CD8-positive, alpha-beta memory T cell (primary cell): ENCODE measurements around the gene UGT8. TPM values are rescaled to one million over a fixed set of nuclear protein-coding genes. Genes with fewer than 3 reads are reported as not detected.

Experiments
- CTCF ChIA-PET: fragments of 350-600 bp; sonication (Branson Sonifier 250); formaldehyde crosslinking; loops from one replicate; lab custom pipeline; 2021; ENCODE audit warnings: antibody characterized with exemption; lab: Charles Lee
- POLR2A ChIA-PET: fragments of 350-600 bp; sonication (Branson Sonifier 250); formaldehyde crosslinking; loops from one replicate; lab custom pipeline; 2021; ENCODE audit warnings: antibody characterized with exemption; lab: Charles Lee
- DNase-seq, 5 donors: peaks; one replicate each; pipeline versions ENCODE4 v3.0.0 to v3.0.0-alpha.2; 2020 to 2022; ENCODE audit warnings: mixed read lengths in 1 of 5
- H3K27ac ChIP-seq: one replicate; pipeline ENCODE4 v1.7.0; 2013; ENCODE audit warnings: low read depth, mild to moderate bottlenecking, low read length, moderate library complexity
- H3K27me3 ChIP-seq: 2 replicates; pipeline ENCODE4 v1.7.0; 2013; ENCODE audit warnings: low read length, mild to moderate bottlenecking; ENCODE audit not compliant: insufficient read depth, poor library complexity, severe bottlenecking
- H3K36me3 ChIP-seq: 2 replicates; pipeline ENCODE4 v1.7.0; 2013; ENCODE audit warnings: mild to moderate bottlenecking, low read length, moderate library complexity; ENCODE audit not compliant: insufficient read depth
- H3K4me1 ChIP-seq: 2 replicates; pipeline ENCODE4 v1.7.0; 2013; ENCODE audit warnings: mild to moderate bottlenecking, low read length, moderate library complexity; ENCODE audit not compliant: insufficient read depth
- H3K4me3 ChIP-seq: 2 replicates; pipeline ENCODE4 v1.7.0; 2013; ENCODE audit warnings: mild to moderate bottlenecking, low read length
- H3K9me3 ChIP-seq: 2 replicates; pipeline ENCODE4 v1.7.0; 2013; ENCODE audit warnings: mild to moderate bottlenecking, low read length
- H3K27ac Mint-ChIP-seq, 8 donors: one replicate each; pipeline ENCODE4 v1.8.0; 2020 to 2021; ENCODE audit warnings: mixed read lengths in 8 of 8, mild to moderate bottlenecking in 6 of 8, inconsistent platforms in 3 of 8, moderate library complexity in 3 of 8
- H3K27me3 Mint-ChIP-seq, 2 donors: one replicate each; pipeline ENCODE4 v1.8.0; 2020 to 2021; ENCODE audit warnings: mixed read lengths in 2 of 2, mild to moderate bottlenecking in 1 of 2, moderate library complexity in 1 of 2
- H3K36me3 Mint-ChIP-seq, 3 donors: one replicate each; pipeline ENCODE4 v1.8.0; 2020 to 2021; ENCODE audit warnings: mixed read lengths in 3 of 3, inconsistent platforms in 1 of 3, mild to moderate bottlenecking in 1 of 3
- H3K4me1 Mint-ChIP-seq, 3 donors: one replicate each; pipeline ENCODE4 v1.8.0; 2020 to 2021; ENCODE audit warnings: mixed read lengths in 3 of 3, inconsistent platforms in 1 of 3, mild to moderate bottlenecking in 1 of 3
- H3K4me3 Mint-ChIP-seq, 7 donors: one replicate each; pipeline ENCODE4 v1.8.0; 2020 to 2021; ENCODE audit warnings: mixed read lengths in 7 of 7, mild to moderate bottlenecking in 6 of 7, moderate library complexity in 4 of 7, inconsistent platforms in 2 of 7
- H3K9me3 Mint-ChIP-seq, 5 donors: one replicate each; pipeline ENCODE4 v1.8.0; 2020 to 2022; ENCODE audit warnings: mixed read lengths in 5 of 5, mild to moderate bottlenecking in 3 of 5, moderate library complexity in 2 of 5, inconsistent platforms in 1 of 5
- polyA plus RNA-seq: library from polyadenylated mRNA; unstranded; fragments of 300-500 nt; fragmentation: Illumina TruSeq; gene quantifications from one replicate; pipeline ENCODE4 v1.2.3, GENCODE V29; 2021
- total RNA-seq, 2 experiments: library from RNA; stranded (reverse); gene quantifications; one replicate each; pipeline ENCODE4 v1.2.3, GENCODE V29; 2021

Gene UGT8
- total and polyA plus RNA-seq, 3 experiments from 2014 or later, result 0.30 to 0.49 (median 0.46) TPM

DNA sequence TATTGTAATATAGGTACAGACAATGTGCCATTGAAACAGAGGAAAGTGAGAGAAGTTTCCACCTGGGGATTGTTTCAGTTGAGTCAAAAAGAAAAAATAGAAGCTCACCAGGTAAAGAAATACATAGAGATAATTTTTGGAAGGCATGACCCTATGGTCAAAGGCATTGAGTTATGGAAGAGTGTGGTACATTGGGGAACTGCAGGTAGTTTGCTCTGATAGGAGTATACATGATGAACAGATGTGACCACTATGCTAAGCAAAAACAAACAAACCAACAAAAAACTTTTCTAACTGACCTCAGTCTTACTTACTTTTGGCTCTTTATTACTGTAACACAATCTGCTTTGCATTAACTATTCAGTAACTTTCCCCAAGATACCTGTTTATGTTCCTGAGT lies 85.9 kb downstream of the UGT8 start:
- H3K36me3 ChIP-seq, result no peaks in the 10 kb centered on the region
- Mint-ChIP-seq H3K4me1 (no peaks in the 10 kb centered on the region), H3K4me3 (no peak overlapping the region), H3K9me3 (no peaks in the 10 kb centered on the region), H3K27me3 (peaks cover 3 to 4% of the 10 kb centered on the region in 2 donors), H3K27ac (no peak overlapping the region), H3K36me3 (no peaks in the 10 kb centered on the region)
- no peaks in the 10 kb centered on the region for H3K9me3 ChIP-seq
- POLR2A ChIA-PET, result no interaction called here
- no peak for DNase-seq
- H3K27ac ChIP-seq, result no peak overlapping the region
- CTCF ChIA-PET, result no interaction called here
- H3K4me3 ChIP-seq, result no peak overlapping the region
- no peaks in the 10 kb centered on the region for H3K4me1 ChIP-seq
- no peaks in the 10 kb centered on the region for H3K27me3 ChIP-seq

DNA sequence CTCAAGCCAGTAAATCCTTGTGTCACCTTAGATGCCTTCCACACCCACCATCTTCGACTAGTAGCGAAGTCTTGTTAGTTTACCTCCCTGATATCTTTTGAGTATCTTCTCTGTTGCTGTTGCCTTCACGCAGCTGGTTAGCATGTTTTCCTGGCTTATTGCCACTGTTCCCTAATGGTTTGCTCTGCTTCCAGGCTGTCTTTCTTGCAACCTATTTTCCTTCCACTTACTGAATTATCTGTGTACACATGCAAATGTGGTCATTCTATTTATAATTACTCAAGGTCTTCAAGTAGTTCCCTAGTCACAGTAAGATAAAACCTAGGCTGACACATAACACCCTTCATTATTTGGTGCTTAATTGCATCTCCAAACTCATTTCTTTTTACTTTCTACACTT lies 89.5 kb downstream of the UGT8 start:
- H3K36me3 Mint-ChIP-seq, result no peaks in the 10 kb centered on the region
- Histone ChIP-seq H3K4me1 (no peaks in the 10 kb centered on the region), H3K9me3 (no peaks in the 10 kb centered on the region), H3K4me3 (no peak overlapping the region), H3K27me3 (no peaks in the 10 kb centered on the region), H3K36me3 (no peaks in the 10 kb centered on the region), H3K27ac (no peak overlapping the region)
- no peak overlapping the region for H3K4me3 Mint-ChIP-seq
- no peaks in the 10 kb centered on the region for H3K9me3 Mint-ChIP-seq
- ChIA-PET CTCF (no interaction called here), POLR2A (no interaction called here)
- H3K4me1 Mint-ChIP-seq, result no peaks in the 10 kb centered on the region
- H3K27ac Mint-ChIP-seq, result no peak overlapping the region
- H3K27me3 Mint-ChIP-seq, result no peaks in the 10 kb centered on the region
- DNase-seq, result no peak

GRCh38 chr4:114690571-114690970 lies 92.0 kb downstream of the UGT8 start:
- Histone ChIP-seq H3K4me3 (no peak overlapping the region), H3K36me3 (no peaks in the 10 kb centered on the region), H3K4me1 (no peaks in the 10 kb centered on the region), H3K27me3 (no peaks in the 10 kb centered on the region), H3K27ac (no peak overlapping the region), H3K9me3 (no peaks in the 10 kb centered on the region)
- no peak for DNase-seq
- Mint-ChIP-seq H3K36me3 (no peaks in the 10 kb centered on the region), H3K4me1 (no peaks in the 10 kb centered on the region), H3K27ac (no peak overlapping the region), H3K9me3 (no peaks in the 10 kb centered on the region), H3K27me3 (peaks cover 0 to 3% of the 10 kb centered on the region in 2 donors), H3K4me3 (no peak overlapping the region)
- ChIA-PET POLR2A (no interaction called here), CTCF (no interaction called here)

DNA sequence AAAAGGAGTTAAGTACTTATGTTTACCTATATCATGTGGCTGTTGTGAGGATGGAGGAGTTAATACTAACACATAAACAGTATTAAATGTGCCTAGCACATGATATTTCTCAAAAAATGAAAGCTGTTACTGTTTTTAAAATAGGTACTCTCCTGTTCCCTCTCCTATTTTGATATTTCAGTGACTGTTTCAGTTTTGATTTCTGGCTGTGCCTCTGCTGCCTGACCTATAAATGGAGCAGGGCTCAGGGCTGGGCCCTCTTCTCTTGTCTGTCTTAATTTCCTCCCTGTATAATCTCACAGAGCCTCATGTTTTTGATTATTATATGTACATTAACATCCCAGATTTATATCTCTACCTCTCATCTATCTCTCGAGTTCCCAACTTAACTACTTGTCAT lies 93.3 kb downstream of the UGT8 start:
- Histone ChIP-seq H3K4me1 (no peaks in the 10 kb centered on the region), H3K9me3 (no peaks in the 10 kb centered on the region), H3K4me3 (no peak overlapping the region), H3K27ac (no peak overlapping the region), H3K27me3 (no peaks in the 10 kb centered on the region), H3K36me3 (no peaks in the 10 kb centered on the region)
- Mint-ChIP-seq H3K9me3 (no peaks in the 10 kb centered on the region), H3K27me3 (peaks cover 0 to 3% of the 10 kb centered on the region in 2 donors), H3K36me3 (no peaks in the 10 kb centered on the region), H3K4me1 (no peaks in the 10 kb centered on the region), H3K4me3 (no peak overlapping the region), H3K27ac (no peak overlapping the region)
- ChIA-PET POLR2A (no interaction called here), CTCF (no interaction called here)
- DNase-seq, result no peak

DNA sequence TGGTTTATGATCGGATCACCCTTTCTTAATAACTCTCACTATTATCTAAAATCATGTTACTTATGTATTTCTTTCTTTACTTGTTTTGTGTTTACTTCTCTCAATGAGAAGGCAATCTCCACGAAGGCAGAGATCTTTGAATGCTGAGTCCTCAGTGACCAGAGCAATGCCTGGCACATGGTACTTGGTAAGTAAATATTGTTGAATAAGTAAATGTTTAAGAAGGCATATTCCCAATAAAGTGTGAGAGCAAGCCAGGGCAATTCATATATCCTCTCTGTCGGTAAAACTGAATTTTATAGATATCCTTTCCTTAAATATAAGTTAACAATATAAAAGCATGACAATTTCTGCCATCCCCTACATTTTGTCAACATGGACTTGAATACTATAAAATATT lies 94.4 kb downstream of the UGT8 start:
- ChIA-PET CTCF (no interaction called here), POLR2A (no interaction called here)
- Histone ChIP-seq H3K9me3 (no peaks in the 10 kb centered on the region), H3K36me3 (no peaks in the 10 kb centered on the region), H3K27me3 (no peaks in the 10 kb centered on the region), H3K4me1 (no peaks in the 10 kb centered on the region), H3K4me3 (no peak overlapping the region), H3K27ac (no peak overlapping the region)
- H3K36me3 Mint-ChIP-seq, result no peaks in the 10 kb centered on the region
- H3K4me1 Mint-ChIP-seq, result no peaks in the 10 kb centered on the region
- H3K27ac Mint-ChIP-seq, result no peak overlapping the region
- no peak for DNase-seq
- no peaks in the 10 kb centered on the region for H3K9me3 Mint-ChIP-seq
- H3K4me3 Mint-ChIP-seq, result no peak overlapping the region
- H3K27me3 Mint-ChIP-seq, result peaks cover 0 to 3% of the 10 kb centered on the region in 2 donors

DNA sequence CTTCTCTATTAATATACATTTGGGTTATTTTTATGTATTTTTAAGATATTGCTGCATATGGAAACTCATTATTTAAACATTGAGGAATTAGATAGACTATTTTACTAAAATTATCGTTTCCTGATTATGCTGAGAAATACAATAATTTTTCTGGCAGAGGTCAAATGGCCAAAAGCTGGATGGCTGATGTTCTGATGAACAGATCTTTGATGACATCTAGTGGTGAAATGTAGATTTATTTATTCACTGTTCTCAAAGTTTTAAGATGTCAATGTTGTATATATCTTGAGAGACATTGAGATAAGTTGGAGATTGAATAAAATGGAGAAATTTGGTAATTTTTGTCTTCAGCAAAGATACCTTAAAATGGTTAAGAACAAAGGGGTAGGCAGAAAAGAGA lies 96.2 kb downstream of the UGT8 start:
- Mint-ChIP-seq H3K27ac (no peak overlapping the region), H3K36me3 (no peaks in the 10 kb centered on the region), H3K4me3 (no peak overlapping the region), H3K4me1 (no peaks in the 10 kb centered on the region), H3K9me3 (no peaks in the 10 kb centered on the region), H3K27me3 (peaks cover 0 to 7% of the 10 kb centered on the region in 2 donors)
- Histone ChIP-seq H3K27ac (no peak overlapping the region), H3K4me1 (no peaks in the 10 kb centered on the region), H3K27me3 (no peaks in the 10 kb centered on the region), H3K36me3 (no peaks in the 10 kb centered on the region), H3K9me3 (no peaks in the 10 kb centered on the region), H3K4me3 (no peak overlapping the region)
- ChIA-PET CTCF (no interaction called here), POLR2A (no interaction called here)
- peak in 2 of 5 donors; percentile 3 to 5 for DNase-seq

GRCh38 chr4:114698231-114698630 lies 99.6 kb downstream of the UGT8 start:
- no peaks in the 10 kb centered on the region for H3K27me3 ChIP-seq
- no peaks in the 10 kb centered on the region for H3K4me1 Mint-ChIP-seq
- H3K9me3 Mint-ChIP-seq, result no peaks in the 10 kb centered on the region
- H3K4me3 ChIP-seq, result no peak overlapping the region
- H3K36me3 Mint-ChIP-seq, result no peaks in the 10 kb centered on the region
- H3K27me3 Mint-ChIP-seq, result peaks cover 0 to 7% of the 10 kb centered on the region in 2 donors
- DNase-seq, result no peak
- no peak overlapping the region for H3K27ac ChIP-seq
- POLR2A ChIA-PET, result no interaction called here
- H3K36me3 ChIP-seq, result no peaks in the 10 kb centered on the region
- no peak overlapping the region for H3K4me3 Mint-ChIP-seq
- CTCF ChIA-PET, result no interaction called here
- no peak overlapping the region for H3K27ac Mint-ChIP-seq
- H3K9me3 ChIP-seq, result no peaks in the 10 kb centered on the region
- H3K4me1 ChIP-seq, result no peaks in the 10 kb centered on the region

- Histone ChIP-seq H3K4me3 (no peak overlapping the region), H3K36me3 (no peaks in the 10 kb centered on the region), H3K9me3 (no peaks in the 10 kb centered on the region), H3K4me1 (no peaks in the 10 kb centered on the region), H3K27ac (no peak overlapping the region), H3K27me3 (no peaks in the 10 kb centered on the region)
- Mint-ChIP-seq H3K4me3 (no peak overlapping the region), H3K4me1 (no peaks in the 10 kb centered on the region), H3K36me3 (no peaks in the 10 kb centered on the region), H3K27me3 (peaks cover 2 to 8% of the 10 kb centered on the region in 2 donors), H3K9me3 (no peaks in the 10 kb centered on the region), H3K27ac (no peak overlapping the region)
- POLR2A ChIA-PET, result no interaction called here
- no peak for DNase-seq
- CTCF ChIA-PET, result no interaction called here
Measured at GRCh38 chr4:114701491-114701890, 102.9 kb downstream of the UGT8 start.

- H3K4me1 Mint-ChIP-seq, result no peaks in the 10 kb centered on the region
- H3K4me3 Mint-ChIP-seq, result no peak overlapping the region
- Histone ChIP-seq H3K27ac (no peak overlapping the region), H3K4me1 (no peaks in the 10 kb centered on the region), H3K36me3 (no peaks in the 10 kb centered on the region), H3K27me3 (no peaks in the 10 kb centered on the region), H3K9me3 (no peaks in the 10 kb centered on the region), H3K4me3 (no peak overlapping the region)
- H3K9me3 Mint-ChIP-seq, result no peaks in the 10 kb centered on the region
- no peaks in the 10 kb centered on the region for H3K36me3 Mint-ChIP-seq
- no peak for DNase-seq
- ChIA-PET CTCF (no interaction called here), POLR2A (no interaction called here)
- peaks cover 0 to 7% of the 10 kb centered on the region in 2 donors for H3K27me3 Mint-ChIP-seq
- no peak overlapping the region for H3K27ac Mint-ChIP-seq
Measured at GRCh38 chr4:114717432-114717831, 118.8 kb downstream of the UGT8 start.
